HG03060 (cell line): Measurements from ENCODE around the gene TMEM239.

ENCODE experiments used
- ATAC-seq: cut with Tn5 transposase; IDR thresholded peaks from one replicate; pipeline ENCODE4 v1.9.1; 2021; ENCODE audit warnings: low read depth, moderate number of reproducible peaks; ENCODE audit not compliant: unreplicated experiment

TMEM239 gene

GRCh38 chr20:2845607-2846006, 29.4 kb downstream of the TMEM239 start:
- no peak for ATAC-seq

GRCh38 chr20:2846698-2847097, 30.5 kb downstream of the TMEM239 start:
- no peak for ATAC-seq

GRCh38 chr20:2847802-2848201, 31.6 kb downstream of the TMEM239 start:
- no peak for ATAC-seq

- ATAC-seq = no peak
Observed at GRCh38 chr20:2849529-2849928, 33.4 kb downstream of the TMEM239 start.

- ATAC-seq = no peak
Observed at GRCh38 chr20:2851086-2851485, 34.9 kb downstream of the TMEM239 start.

- ATAC-seq = no peak
Observed at GRCh38 chr20:2858591-2858990, 42.4 kb downstream of the TMEM239 start.

GRCh38 chr20:2859330-2860121, 43.4 kb downstream of the TMEM239 start:
- no peak for ATAC-seq

GRCh38 chr20:2864626-2865025, 48.5 kb downstream of the TMEM239 start:
- ATAC-seq = no peak

- ATAC-seq = no peak
Observed at GRCh38 chr20:2865101-2865500, 48.9 kb downstream of the TMEM239 start.

- ATAC-seq = no peak
Observed at GRCh38 chr20:2865630-2866029, 49.5 kb downstream of the TMEM239 start.

GRCh38 chr20:2866236-2866635, 50.1 kb downstream of the TMEM239 start:
- no peak for ATAC-seq

- ATAC-seq = no peak
Observed at GRCh38 chr20:2867081-2867864, 51.1 kb downstream of the TMEM239 start.
